GM18907 (cell line): ENCODE data around the gene CROCC2.

Experiments used
- ATAC-seq: cut with Tn5 transposase; IDR thresholded peaks from one replicate; pipeline ENCODE4 v1.9.1; 2021; ENCODE audit warnings: mild to moderate bottlenecking, moderate library complexity; ENCODE audit not compliant: unreplicated experiment

CROCC2 gene

GRCh38 chr2:240996161-240996833 is 90.2 kb downstream of the CROCC2 start:
- ATAC-seq, result no peak

GRCh38 chr2:240996834-240997140 is 90.7 kb downstream of the CROCC2 start:
- ATAC-seq, result no peak

GRCh38 chr2:240997141-240997855 is 91.2 kb downstream of the CROCC2 start:
- no peak for ATAC-seq

- ATAC-seq, result no peak
Measured at GRCh38 chr2:240997856-240998705, 91.9 kb downstream of the CROCC2 start, which contains the start of gene SNED1. SNED1 (plus strand) TSS chr2:240998618; CDS start chr2:240998838, 220 bp downstream.

DNA sequence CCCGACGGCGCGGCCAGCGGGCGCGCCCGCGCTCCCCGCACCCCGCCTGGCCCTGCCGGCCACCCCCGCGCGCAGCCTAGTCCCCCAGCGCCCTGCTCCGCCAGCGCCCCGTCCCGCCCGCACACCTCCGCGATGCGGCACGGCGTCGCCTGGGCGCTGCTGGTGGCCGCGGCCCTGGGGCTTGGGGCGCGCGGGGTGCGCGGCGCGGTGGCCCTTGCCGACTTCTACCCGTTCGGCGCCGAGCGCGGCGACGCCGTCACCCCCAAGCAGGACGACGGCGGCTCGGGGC is 92.5 kb downstream of the CROCC2 start:
- ATAC-seq, result no peak

GRCh38 chr2:240998995-240999791 is 93.1 kb downstream of the CROCC2 start:
- no peak for ATAC-seq

- no peak for ATAC-seq
Measured at GRCh38 chr2:240999873-241000541, 93.9 kb downstream of the CROCC2 start.

- no peak for ATAC-seq
Measured at GRCh38 chr2:241000831-241001321, 94.7 kb downstream of the CROCC2 start.

- ATAC-seq, result no peak
Measured at GRCh38 chr2:241001413-241002274, 95.5 kb downstream of the CROCC2 start.

DNA sequence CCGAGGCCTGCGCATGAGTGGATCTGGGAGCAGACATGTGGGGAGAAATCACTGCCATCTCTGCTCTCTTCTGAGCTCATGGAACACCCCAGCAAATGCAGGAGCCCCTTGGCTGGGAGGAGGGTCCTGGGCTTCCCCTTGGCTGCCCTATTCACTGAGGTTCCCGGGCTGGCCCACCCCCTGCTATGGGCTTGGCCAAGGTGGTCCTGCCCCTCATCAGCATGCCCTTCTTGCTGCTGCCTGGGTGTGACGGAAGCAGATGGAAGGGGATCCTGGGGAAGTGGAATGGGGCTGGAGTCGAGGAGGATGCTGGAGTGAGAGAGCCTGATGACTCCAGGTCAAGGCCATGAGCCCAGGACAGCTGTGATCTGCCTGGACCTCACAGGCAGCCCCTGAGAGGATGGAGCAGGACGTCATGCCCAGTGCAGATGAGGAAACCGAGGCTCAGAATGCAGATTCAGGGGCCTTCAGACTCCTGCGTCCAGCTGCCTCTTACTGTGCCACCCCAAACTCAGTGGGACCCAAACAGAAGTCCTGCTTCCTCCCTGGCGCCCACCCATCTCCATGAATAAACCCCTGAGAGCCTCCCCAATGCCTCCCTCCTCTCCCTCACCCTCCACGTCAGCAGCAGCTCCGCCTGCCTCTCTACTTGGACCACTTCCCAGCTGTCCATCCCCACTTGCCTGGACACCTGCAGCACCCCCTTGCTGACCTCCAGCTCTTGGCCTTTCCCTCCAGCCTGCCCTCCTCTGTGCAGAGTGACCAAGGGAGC is 96.3 kb downstream of the CROCC2 start:
- ATAC-seq, result no peak

GRCh38 chr2:241003047-241003360 is 96.9 kb downstream of the CROCC2 start:
- no peak for ATAC-seq

DNA sequence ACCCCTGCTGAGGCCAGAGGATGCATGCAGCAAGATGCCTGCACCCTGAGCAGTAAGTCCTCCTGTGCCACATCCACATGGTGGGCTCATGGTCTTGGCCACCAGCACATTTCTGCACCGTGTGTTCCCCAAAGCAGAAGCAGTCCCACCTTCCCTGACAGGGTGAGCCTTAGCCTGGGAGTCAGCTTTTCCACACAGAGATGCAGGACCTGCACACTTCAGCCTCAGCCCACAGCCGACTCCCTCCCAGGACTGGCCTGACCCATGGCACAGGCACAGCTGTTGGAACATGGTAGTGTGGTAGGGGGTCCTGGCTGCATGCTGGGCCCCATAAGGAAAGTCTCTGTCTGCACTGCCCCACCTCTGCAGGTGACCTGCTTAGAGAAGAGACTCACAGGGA is 97.2 kb downstream of the CROCC2 start:
- ATAC-seq, result no peak

DNA sequence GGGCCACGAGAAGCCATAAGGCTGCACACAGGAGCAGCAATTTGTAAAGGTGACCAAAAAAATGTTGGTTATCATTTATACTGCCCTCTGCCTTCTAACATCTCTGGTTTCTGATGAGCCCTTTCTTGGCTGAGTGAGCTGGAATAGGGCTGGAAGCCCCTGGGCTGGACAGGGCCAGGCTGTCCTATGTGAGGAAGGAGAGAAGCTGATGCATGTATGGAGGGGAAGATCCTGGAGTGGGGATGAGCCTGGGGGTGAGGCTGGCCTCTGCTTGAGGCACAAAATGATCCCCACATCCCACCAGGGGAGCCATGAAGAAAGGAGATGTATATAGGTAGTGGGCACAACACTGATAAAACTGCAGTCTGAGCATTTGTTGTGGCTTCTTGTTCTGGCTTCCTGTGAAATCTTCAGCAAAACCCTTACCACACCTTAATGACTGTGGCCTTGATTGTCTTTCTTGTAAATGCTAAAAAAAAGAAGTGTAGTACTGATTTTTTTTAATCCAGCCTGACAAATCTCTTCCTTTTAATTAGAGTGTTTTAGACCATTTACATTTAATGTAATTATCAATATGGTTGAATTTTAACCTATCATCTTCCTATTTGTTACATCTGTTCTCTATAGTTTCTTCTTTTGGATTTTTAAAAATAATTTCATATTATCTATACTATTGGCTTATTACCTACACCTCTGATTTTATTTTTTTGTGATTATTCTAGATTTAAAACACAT is 97.9 kb downstream of the CROCC2 start:
- ATAC-seq, result no peak

- ATAC-seq, result no peak
Measured at GRCh38 chr2:241005569-241005968, 99.4 kb downstream of the CROCC2 start.

- ATAC-seq, result no peak
Measured at GRCh38 chr2:241006412-241006811, 100.3 kb downstream of the CROCC2 start.

DNA sequence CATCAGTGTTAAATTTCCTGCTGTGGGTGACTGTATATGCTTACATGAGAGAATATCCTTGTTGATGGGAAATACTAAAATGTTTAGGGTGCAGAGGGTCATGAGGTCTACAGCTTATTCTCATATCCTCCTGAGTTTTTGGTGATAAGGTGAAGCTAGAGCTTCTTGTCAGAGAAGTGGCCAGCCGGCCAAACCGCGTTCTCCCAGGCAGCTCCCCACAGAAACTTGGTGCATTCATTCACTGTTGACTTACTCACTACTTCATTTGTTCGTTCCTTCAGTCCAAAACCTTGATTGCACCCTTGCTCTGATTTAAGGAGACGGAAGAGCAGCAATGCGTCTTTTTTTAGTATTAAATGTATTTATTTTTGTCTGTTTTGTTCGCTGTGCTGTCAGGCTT is 101.0 kb downstream of the CROCC2 start:
- ATAC-seq, result no peak

GRCh38 chr2:241007880-241008710 is 102.0 kb downstream of the CROCC2 start:
- ATAC-seq, result no peak
